NOMO-1 (cell line): Measurements from ENCODE around the gene AQP2.
A peak's percentile ranks its signal among the peaks of the same experiment; 100 is the strongest.

Experiments
- DNase-seq, 2 experiments: peaks; one replicate each; lab custom pipeline; 2025; ENCODE audit not compliant: unreplicated experiment in 2 of 2; lab: John Stamatoyannopoulos, UW

AQP2 gene

GRCh38 chr12:49967777-49968250, 17.3 kb downstream of the AQP2 start:
- no peak for DNase-seq

- no peak for DNase-seq
Observed at GRCh38 chr12:49968471-49968870, 17.9 kb downstream of the AQP2 start.

DNA sequence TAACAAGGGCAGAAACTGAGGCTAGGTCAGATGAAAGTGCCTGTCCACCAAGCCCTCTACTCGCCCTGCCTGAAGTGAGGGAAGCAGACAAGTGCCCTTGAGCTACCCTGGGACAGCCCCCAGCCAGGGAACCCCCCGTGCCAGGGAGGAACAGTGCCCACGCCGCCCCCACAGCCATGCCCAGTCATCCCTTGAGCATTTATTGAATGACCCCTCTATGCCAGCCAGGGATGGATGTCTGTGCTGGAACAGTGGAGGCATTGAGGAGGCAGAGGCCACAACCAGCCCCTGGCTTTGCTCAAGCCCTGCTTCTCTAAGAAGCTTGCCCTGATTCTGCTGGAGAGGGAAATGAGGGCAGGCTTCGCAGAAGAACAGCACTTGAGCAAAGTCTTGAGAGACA, 18.5 kb downstream of the AQP2 start:
- DNase-seq = no peak

GRCh38 chr12:49969651-49970429, 19.3 kb downstream of the AQP2 start:
- DNase-seq = no peak

GRCh38 chr12:49970658-49971057, 20.1 kb downstream of the AQP2 start:
- no peak for DNase-seq

GRCh38 chr12:49971141-49971540, 20.6 kb downstream of the AQP2 start:
- no peak for DNase-seq

- no peak for DNase-seq
Observed at GRCh38 chr12:49972129-49972528, 21.6 kb downstream of the AQP2 start.

GRCh38 chr12:49972641-49973360, 22.3 kb downstream of the AQP2 start, which contains the start of gene AQP6:
Gene AQP6 (plus strand): TSS chr12:49972947. CDS start chr12:49973174, 227 bp downstream.
- no peak for DNase-seq

DNA sequence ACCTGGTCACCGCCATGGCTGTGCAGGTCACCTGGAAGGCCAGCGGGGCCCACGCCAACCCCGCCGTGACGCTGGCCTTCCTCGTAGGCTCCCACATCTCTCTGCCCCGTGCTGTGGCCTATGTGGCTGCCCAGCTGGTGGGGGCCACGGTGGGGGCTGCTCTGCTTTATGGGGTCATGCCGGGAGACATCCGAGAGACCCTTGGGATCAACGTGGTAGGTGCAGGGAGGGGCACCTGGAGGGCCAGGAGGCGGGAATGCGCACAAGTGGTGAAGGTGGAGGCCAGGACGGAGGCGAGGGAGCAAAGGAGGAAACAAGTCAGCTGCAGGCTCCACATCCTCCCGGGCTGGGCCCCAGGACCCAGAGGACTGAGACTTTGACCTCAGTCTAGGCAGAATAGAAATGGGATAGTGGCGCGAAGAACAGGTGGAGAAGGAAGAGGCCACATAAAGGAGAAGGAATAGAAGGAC, 22.9 kb downstream of the AQP2 start:
- no peak for DNase-seq

DNA sequence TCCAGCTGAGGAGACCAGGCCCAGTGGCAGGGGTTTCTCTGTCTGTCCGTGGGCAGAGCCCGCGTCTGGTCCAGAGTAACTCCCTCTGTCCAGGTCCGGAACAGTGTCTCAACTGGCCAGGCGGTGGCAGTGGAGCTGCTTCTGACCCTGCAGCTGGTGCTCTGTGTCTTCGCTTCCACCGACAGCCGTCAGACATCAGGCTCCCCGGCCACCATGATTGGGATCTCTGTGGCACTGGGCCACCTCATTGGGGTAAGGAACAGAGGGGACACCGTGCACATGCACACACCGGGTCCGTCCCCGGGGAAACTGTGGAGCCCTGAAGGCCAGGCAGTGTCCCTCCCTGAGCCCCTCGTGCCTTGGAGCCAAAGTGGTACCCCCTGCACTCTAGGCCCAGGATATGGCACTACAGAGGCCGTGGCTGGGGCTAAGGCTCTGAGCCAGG, 23.7 kb downstream of the AQP2 start:
- DNase-seq = no peak

DNA sequence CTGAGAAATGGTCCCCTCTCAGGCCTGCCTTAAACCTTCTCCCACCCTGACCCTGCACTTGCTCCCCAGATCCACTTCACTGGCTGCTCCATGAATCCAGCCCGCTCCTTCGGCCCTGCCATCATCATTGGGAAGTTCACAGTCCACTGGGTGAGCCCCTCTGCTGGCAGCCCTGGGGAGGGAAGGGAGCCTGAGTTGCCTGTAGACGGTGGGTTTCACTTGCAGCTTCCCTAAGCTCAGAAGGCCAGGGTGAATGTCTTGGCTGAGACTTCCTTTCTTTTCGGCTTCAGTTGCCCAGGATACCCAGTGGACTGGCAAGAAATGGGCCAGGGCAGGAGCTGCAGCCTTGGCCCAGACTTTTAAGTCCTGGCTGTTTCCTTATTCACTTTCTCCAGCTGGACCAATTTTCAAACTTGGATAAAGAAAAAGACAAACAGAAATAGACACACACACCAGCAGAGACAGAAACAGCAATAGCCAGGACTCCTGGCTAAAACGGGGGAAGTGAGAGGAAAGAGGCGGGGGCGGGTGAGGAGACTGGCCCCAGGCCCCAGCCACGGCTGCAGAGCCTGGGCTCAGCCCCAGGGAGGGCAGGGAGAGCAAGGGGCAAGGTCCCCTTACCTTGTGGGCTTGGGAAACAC, 24.3 kb downstream of the AQP2 start:
- DNase-seq = no peak

DNA sequence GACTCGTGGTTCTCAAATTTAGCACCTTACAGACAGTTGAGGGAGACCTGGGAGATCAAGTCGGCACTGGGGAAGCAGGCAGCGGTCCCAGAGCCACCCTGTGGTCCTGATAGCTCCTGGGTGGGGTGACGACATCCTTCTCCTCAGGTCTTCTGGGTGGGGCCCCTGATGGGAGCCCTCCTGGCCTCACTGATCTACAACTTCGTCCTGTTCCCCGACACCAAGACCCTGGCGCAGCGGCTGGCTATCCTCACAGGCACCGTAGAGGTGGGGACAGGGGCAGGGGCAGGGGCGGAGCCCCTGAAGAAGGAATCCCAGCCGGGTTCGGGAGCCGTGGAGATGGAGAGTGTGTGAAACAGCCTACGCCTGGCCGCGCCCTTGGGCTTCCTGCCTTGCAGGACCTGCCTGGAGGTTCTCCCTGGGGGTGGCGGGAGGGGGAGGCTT, 24.8 kb downstream of the AQP2 start:
- DNase-seq = no peak

- DNase-seq = no peak
Observed at GRCh38 chr12:49976557-49976956, 26.0 kb downstream of the AQP2 start.

GRCh38 chr12:49978125-49978524, 27.6 kb downstream of the AQP2 start:
- DNase-seq = no peak

- no peak for DNase-seq
Observed at GRCh38 chr12:49979016-49979586, 28.6 kb downstream of the AQP2 start.

- peak in 1 of 2 experiments; percentile 17 for DNase-seq
Observed at GRCh38 chr12:49979791-49980190, 29.3 kb downstream of the AQP2 start.

DNA sequence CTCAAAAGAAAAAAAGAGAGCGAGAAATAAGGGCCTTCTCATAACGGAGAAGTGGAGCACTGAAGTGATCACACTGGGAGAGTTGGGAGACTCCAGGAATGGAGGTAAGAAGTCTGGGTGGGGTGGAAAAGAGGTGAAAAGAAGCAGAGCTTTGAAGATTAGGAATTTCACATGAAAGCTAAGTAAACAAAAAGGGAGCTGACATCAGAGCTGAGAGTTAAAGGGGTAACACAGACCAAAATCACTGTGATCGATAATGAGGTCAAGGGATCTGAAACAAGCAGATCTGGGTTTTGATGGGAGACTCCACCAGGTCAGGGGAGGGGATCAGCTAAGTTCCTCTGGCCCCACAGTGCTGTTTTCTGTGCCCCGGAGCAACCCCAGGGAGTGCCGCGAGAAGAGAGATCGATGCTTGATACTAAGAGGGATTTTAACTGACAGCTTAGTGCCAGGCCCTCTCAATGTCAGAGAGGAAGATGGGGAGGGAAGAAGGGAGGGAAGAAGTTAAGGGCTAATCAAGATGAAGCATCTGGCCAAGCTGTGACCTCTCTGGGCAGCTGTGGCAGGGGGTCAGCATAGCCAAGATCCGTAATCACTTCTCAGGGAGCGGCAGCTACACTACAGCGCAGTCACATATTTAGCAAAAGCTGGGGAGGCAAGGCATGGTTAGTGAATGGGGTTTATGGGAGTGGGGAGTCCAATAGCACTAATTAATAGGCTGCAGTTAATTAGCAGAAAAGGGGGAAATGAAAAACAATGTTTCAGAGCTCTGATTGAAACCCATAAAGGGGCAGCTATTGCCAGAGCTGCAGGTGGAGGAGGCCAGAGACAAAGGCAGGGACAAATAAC, 30.2 kb downstream of the AQP2 start:
- no peak for DNase-seq

- DNase-seq = peak; percentile 68 to 83
Observed at GRCh38 chr12:49982246-49983087, 31.9 kb downstream of the AQP2 start.

DNA sequence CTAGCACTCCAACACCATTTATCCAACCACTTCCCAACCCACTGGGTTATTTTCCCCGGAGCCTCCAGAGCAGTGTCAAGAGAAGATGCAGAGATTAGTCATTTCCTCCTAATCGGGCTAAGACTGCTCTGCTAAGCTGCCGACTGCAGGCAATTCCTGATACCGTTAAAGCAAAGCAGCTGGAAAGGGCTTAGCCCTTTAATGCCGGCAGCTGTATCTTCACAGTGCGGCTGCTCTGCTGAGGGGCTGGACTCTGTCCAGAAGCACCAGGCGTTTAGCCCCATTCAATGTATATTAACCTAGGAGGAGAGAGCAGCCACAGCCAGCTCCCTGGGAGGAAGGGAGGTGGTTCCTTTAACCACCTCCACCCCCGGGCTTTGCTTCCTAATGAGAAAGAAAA, 33.4 kb downstream of the AQP2 start:
- no peak for DNase-seq
